Trophoblast cell (in vitro differentiated cells and primary cell): ENCODE measurements around the gene RPL22.

Experiments used
- DNase-seq, 2 donors: peaks; one replicate each; pipeline ENCODE4 v3.0.0-alpha.2; 2016
- H2AFZ ChIP-seq: 2 replicates; pipeline ENCODE4 v1.6.1; 2013; ENCODE audit warnings: low read length, moderate library complexity, mild to moderate bottlenecking; ENCODE audit not compliant: insufficient read depth, poor library complexity
- H2AK5ac ChIP-seq: 2 replicates; pipeline ENCODE4 v1.6.1; 2013; ENCODE audit warnings: mild to moderate bottlenecking, low read length
- H2BK120ac ChIP-seq: 2 replicates; pipeline ENCODE4 v1.6.1; 2013; ENCODE audit warnings: low read length, mild to moderate bottlenecking, moderate library complexity; ENCODE audit not compliant: insufficient read depth, poor library complexity
- H2BK12ac ChIP-seq: 2 replicates; pipeline ENCODE4 v1.6.1; 2013; ENCODE audit warnings: mild to moderate bottlenecking, low read length, moderate library complexity
- H2BK5ac ChIP-seq: 2 replicates; pipeline ENCODE4 v1.6.1; 2013; ENCODE audit warnings: low read length, low read depth, moderate library complexity, mild to moderate bottlenecking; ENCODE audit not compliant: poor library complexity
- H3K14ac ChIP-seq: 2 replicates; pipeline ENCODE4 v1.6.1; 2013; ENCODE audit warnings: mild to moderate bottlenecking, low read length
- H3K18ac ChIP-seq: 2 replicates; pipeline ENCODE4 v1.6.1; 2013; ENCODE audit warnings: mild to moderate bottlenecking, low read length
- H3K23ac ChIP-seq: 2 replicates; pipeline ENCODE4 v1.6.1; 2013; ENCODE audit warnings: low read length
- H3K27ac ChIP-seq: 2 replicates; pipeline ENCODE4 v1.5.1; 2013; ENCODE audit warnings: low read depth, mild to moderate bottlenecking, inconsistent platforms, low read length, moderate library complexity
- H3K27me3 ChIP-seq: 2 replicates; pipeline ENCODE4 v1.6.1; 2013; ENCODE audit warnings: inconsistent platforms, mild to moderate bottlenecking, low read length, moderate library complexity; ENCODE audit not compliant: insufficient read depth
- H3K36me3 ChIP-seq, 2 experiments: 1 replicate in 1 of 2; 2 replicates in 1 of 2; pipeline ENCODE4 v1.6.1; 2013; ENCODE audit warnings: low read length in 2 of 2, mild to moderate bottlenecking in 2 of 2, moderate library complexity in 1 of 2; ENCODE audit not compliant: insufficient read depth in 2 of 2, control insufficient read depth in 1 of 2
- H3K4ac ChIP-seq: 2 replicates; pipeline ENCODE4 v1.6.1; 2013; ENCODE audit warnings: low read depth, mild to moderate bottlenecking, low read length, moderate library complexity
- H3K4me1 ChIP-seq, 2 experiments: 1 replicate in 1 of 2; 2 replicates in 1 of 2; pipeline ENCODE4 v1.6.1; 2013; ENCODE audit warnings: low read length in 2 of 2, mild to moderate bottlenecking in 2 of 2, moderate library complexity in 1 of 2; ENCODE audit not compliant: insufficient read depth in 2 of 2, control insufficient read depth in 1 of 2
- H3K4me2 ChIP-seq: 2 replicates; pipeline ENCODE4 v1.6.1; 2013; ENCODE audit warnings: inconsistent platforms, mild to moderate bottlenecking, low read length, moderate library complexity
- H3K4me3 ChIP-seq: 2 replicates; pipeline ENCODE4 v1.5.1; 2013; ENCODE audit warnings: mild to moderate bottlenecking, low read depth, low read length, inconsistent platforms
- H3K79me1 ChIP-seq: one replicate; pipeline ENCODE4 v1.6.1; 2013; ENCODE audit warnings: low read length
- H3K79me2 ChIP-seq: 2 replicates; pipeline ENCODE4 v1.6.1; 2013; ENCODE audit warnings: low read length, mild to moderate bottlenecking; ENCODE audit not compliant: control insufficient read depth, insufficient read depth, poor library complexity
- H3K9ac ChIP-seq: 2 replicates; pipeline ENCODE4 v1.6.1; 2013; ENCODE audit warnings: mild to moderate bottlenecking, low read length
- H3K9me3 ChIP-seq: 2 replicates; pipeline ENCODE4 v1.6.1; 2013; ENCODE audit warnings: low read depth, mild to moderate bottlenecking, control low read depth, inconsistent platforms, low read length; ENCODE audit not compliant: insufficient read depth
- H4K12ac ChIP-seq: 2 replicates; pipeline ENCODE4 v1.6.1; 2013; ENCODE audit warnings: low read depth, mild to moderate bottlenecking, low read length, moderate library complexity
- H4K8ac ChIP-seq: 2 replicates; pipeline ENCODE4 v1.6.1; 2013; ENCODE audit warnings: low read depth, mild to moderate bottlenecking, low read length, moderate library complexity
- H4K91ac ChIP-seq: one replicate; pipeline ENCODE4 v1.6.1; 2013; ENCODE audit warnings: low read depth, mild to moderate bottlenecking, low read length, moderate library complexity
- WGBS: extraction: QIAGEN DNeasy Blood & Tissue Kit; methylation state at CpG from one replicate; pipeline ENCODE4 v1.1.7; 2013; ENCODE audit warnings: missing lambda C conversion rate; ENCODE audit not compliant: insufficient read length, insufficient coverage; ENCODE audit errors: extremely low coverage; 5-methylcytosine and 5-hydroxymethylcytosine counted together

Gene RPL22

DNA sequence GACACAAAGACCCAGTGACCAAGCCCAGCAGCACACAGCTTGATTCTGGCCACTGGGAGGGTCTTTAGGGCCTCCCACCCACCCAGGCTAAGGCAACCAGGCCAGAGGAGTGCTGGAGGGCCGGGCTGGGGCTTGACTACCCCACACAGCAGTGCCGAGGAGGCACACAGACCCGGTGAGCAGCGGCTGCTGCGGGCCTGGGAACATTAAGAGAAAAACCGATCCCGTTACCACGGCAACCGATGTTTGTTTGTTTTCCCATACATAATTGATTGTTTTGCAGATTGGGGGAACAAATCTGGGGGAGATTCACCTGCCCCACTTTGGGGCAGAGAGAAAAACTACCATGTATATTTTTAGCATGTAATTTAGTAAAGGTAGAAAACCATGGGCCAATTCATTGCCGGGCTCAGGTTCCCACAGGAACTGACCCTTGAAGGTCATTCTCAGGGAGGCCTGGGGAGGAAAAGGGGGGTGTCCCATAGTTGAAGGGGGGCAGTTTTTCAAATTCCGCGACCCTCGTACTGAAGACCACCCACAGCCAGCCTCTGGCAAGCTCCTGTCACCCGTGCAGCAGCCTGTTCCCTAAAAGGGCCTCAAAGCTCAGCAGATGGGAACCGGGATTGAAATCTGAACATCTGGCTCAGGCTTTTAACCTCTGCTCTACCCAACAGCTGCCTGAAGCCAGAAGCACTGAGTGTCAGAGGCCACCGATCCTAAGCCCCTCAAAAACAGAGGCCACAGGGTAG lies 54.6 kb downstream of the RPL22 start:
- Histone ChIP-seq H3K4ac (no peak overlapping the region), H3K27ac (no peak overlapping the region), H2BK5ac (no peak overlapping the region), H2BK12ac (no peak overlapping the region), H3K9ac (no peak overlapping the region), H4K91ac (no peak overlapping the region), H3K4me3 (no peak overlapping the region), H3K23ac (no peak overlapping the region), H3K36me3 (no peaks in the 10 kb centered on the region), H4K12ac (no peak overlapping the region), H3K14ac (no peak overlapping the region), H3K79me1 (no peaks in the 10 kb centered on the region), H2AFZ (no peak overlapping the region), H3K4me1 (peaks cover 0 to 5% of the 10 kb centered on the region in 2 experiments), H4K8ac (no peak overlapping the region), H2BK120ac (no peak overlapping the region), H3K9me3 (peaks cover 2% of the 10 kb centered on the region), H3K27me3 (peaks cover 2% of the 10 kb centered on the region), H2AK5ac (no peak overlapping the region), H3K79me2 (no peaks in the 10 kb centered on the region), H3K18ac (no peak overlapping the region), H3K4me2 (no peak overlapping the region)
- DNase-seq: no peak
- WGBS: no CpG with 5 or more reads among the region's 16 CpGs

DNA sequence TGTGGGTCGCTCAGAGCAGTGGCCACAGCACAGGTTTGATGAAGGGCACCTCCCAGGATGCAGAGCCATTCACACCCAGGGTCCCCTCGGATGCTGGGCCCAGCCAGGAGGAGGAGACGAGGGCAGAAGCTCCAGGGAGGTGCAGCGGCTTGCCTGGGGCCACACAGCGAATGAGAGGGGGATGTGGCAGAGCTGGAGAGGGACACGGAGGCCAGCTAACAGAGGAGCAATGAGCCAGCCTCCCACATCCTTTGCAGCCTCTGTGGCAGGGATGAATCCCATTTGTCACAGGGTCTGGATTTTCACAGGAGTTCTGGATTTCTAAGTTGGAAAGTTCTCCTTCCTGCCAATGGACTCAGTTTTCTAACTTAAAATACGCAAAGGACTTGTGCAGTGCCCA lies 55.2 kb downstream of the RPL22 start:
- no peak overlapping the region for H2BK120ac ChIP-seq
- H3K18ac ChIP-seq: no peak overlapping the region
- no peak overlapping the region for H2BK12ac ChIP-seq
- H3K36me3 ChIP-seq: no peaks in the 10 kb centered on the region
- no peak overlapping the region for H3K4ac ChIP-seq
- no peak overlapping the region for H4K12ac ChIP-seq
- peaks cover 2% of the 10 kb centered on the region for H3K27me3 ChIP-seq
- H3K23ac ChIP-seq: no peak overlapping the region
- no peak overlapping the region for H2AK5ac ChIP-seq
- no peak overlapping the region for H2BK5ac ChIP-seq
- no peak overlapping the region for H4K91ac ChIP-seq
- no peak overlapping the region for H3K14ac ChIP-seq
- no peak overlapping the region for H3K27ac ChIP-seq
- no peaks in the 10 kb centered on the region for H3K79me1 ChIP-seq
- H3K79me2 ChIP-seq: no peaks in the 10 kb centered on the region
- no peak overlapping the region for H3K9ac ChIP-seq
- H4K8ac ChIP-seq: no peak overlapping the region
- peaks cover 0 to 5% of the 10 kb centered on the region in 2 experiments for H3K4me1 ChIP-seq
- peaks cover 2% of the 10 kb centered on the region for H3K9me3 ChIP-seq
- H3K4me2 ChIP-seq: no peak overlapping the region
- DNase-seq: no peak
- no peak overlapping the region for H2AFZ ChIP-seq
- no CpG with 5 or more reads among the region's 7 CpGs for WGBS
- no peak overlapping the region for H3K4me3 ChIP-seq

DNA sequence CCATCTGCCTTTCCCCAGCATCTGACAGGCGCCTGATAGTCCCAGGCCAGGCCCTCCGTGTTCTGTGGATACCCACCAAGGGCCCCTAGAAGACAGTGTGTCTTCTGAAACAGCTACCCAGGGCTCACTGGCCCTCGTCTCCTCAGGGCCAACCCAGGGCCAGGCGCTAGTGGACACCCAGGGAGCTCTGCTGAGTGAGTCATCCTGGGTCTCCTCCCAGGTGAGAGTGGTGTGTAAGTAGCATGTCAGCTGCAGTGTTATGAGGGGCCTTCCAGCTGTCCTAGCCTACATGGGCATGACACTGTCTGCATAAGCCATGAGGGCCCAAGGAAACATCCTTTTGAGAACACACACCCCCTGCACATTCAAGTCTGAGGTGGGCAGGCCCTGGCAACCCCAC lies 56.0 kb downstream of the RPL22 start:
- no peaks in the 10 kb centered on the region for H3K79me1 ChIP-seq
- H3K23ac ChIP-seq: no peak overlapping the region
- H4K8ac ChIP-seq: no peak overlapping the region
- H3K79me2 ChIP-seq: no peaks in the 10 kb centered on the region
- H3K4ac ChIP-seq: no peak overlapping the region
- peaks cover 2% of the 10 kb centered on the region for H3K9me3 ChIP-seq
- no peak overlapping the region for H4K12ac ChIP-seq
- no peak overlapping the region for H2BK120ac ChIP-seq
- WGBS: no CpG with 5 or more reads among the region's 4 CpGs
- no peak overlapping the region for H2BK12ac ChIP-seq
- H3K27me3 ChIP-seq: no peaks in the 10 kb centered on the region
- no peak overlapping the region for H2AFZ ChIP-seq
- no peak overlapping the region for H3K9ac ChIP-seq
- H4K91ac ChIP-seq: no peak overlapping the region
- H3K14ac ChIP-seq: no peak overlapping the region
- no peak overlapping the region for H3K4me2 ChIP-seq
- no peak overlapping the region for H2AK5ac ChIP-seq
- H3K36me3 ChIP-seq: no peaks in the 10 kb centered on the region
- DNase-seq: no peak
- H3K18ac ChIP-seq: no peak overlapping the region
- no peak overlapping the region for H3K27ac ChIP-seq
- peaks cover 0 to under 1% of the 10 kb centered on the region in 2 experiments for H3K4me1 ChIP-seq
- no peak overlapping the region for H3K4me3 ChIP-seq
- H2BK5ac ChIP-seq: no peak overlapping the region

DNA sequence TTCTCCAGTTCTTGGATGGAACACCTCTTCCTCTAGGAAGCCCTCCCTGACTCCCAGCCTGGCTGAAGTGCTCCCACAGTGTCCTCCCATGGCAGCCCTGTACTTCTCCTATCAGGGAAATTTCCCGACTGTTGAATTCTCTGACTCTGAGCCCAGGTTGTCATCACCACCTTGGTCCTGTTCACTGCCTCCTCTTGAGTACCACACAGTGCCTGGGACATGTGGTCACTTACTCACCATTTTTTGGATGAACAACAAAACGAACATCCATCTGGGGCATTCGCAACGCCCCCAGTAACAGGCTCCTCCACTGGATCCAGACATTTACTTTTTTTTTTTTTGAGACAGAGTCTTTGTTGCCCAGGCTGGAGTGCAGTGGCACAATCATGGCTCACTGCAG lies 56.7 kb downstream of the RPL22 start:
- Histone ChIP-seq H2AFZ (no peak overlapping the region), H3K4me1 (no peaks in the 10 kb centered on the region), H3K18ac (no peak overlapping the region), H2BK120ac (no peak overlapping the region), H2AK5ac (no peak overlapping the region), H3K36me3 (no peaks in the 10 kb centered on the region), H4K12ac (no peak overlapping the region), H2BK5ac (no peak overlapping the region), H3K79me2 (no peaks in the 10 kb centered on the region), H3K27me3 (no peaks in the 10 kb centered on the region), H3K4ac (no peak overlapping the region), H3K23ac (no peak overlapping the region), H4K8ac (no peak overlapping the region), H3K4me2 (no peak overlapping the region), H3K79me1 (no peaks in the 10 kb centered on the region), H3K27ac (no peak overlapping the region), H3K9me3 (peaks cover 2% of the 10 kb centered on the region), H2BK12ac (no peak overlapping the region), H3K9ac (no peak overlapping the region), H3K4me3 (no peak overlapping the region), H3K14ac (no peak overlapping the region), H4K91ac (no peak overlapping the region)
- WGBS: no CpG with 5 or more reads among the region's 4 CpGs
- no peak for DNase-seq
